Transverse colon (tissue), 4 donors: ENCODE measurements around the gene FANCG.

Source experiments
- EP300 ChIP-seq: sonication (generic); formaldehyde crosslinking; IDR thresholded peaks from one replicate; pipeline ENCODE4 v1.6.1; 2017; ENCODE audit warnings: antibody characterized with exemption, low read depth
- POLR2A ChIP-seq: fragments of 450-650 bp; IDR thresholded peaks from one replicate; pipeline ENCODE4 v1.6.1; 2016; ENCODE audit warnings: antibody characterized with exemption, mild to moderate bottlenecking, moderate library complexity
- POLR2AphosphoS5 ChIP-seq, 3 donors: sonication (generic); formaldehyde crosslinking; IDR thresholded peaks; one replicate each; pipeline ENCODE4 v1.6.1; 2016; ENCODE audit warnings: antibody characterized with exemption in 3 of 3
- TF ChIP-seq, protein P1 (sequence below), 5 experiments: fragments of 200-600 bp in 3 of 5; fragments of 450-650 bp in 2 of 5; sonication (generic) in 3 of 5; IDR thresholded peaks; 1 replicate in 2 of 5; 2 replicates in 3 of 5; pipeline ENCODE4 v1.5.1; 2016 to 2017; ENCODE audit warnings: antibody characterized with exemption in 5 of 5, inconsistent platforms in 3 of 5, mild to moderate bottlenecking in 2 of 5, moderate library complexity in 1 of 5

DNA sequence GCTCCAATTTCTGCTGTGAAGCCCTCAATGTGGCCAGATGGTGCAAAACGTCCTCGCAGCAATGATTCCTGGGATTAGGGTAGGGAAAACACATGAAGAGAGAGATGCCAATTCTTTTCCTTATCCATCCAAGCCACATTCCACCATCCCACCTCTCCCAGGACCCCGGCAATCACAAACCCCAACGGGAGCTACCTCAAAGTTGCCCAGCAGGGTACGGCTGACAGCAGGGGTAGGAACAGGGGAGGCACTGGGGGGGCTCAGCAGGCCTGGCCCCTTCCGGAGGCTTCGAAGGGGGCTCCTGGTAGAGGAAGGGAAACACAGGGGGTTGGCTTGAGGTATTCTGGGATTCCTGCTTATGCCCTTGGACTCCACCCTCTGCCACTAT lies 26.6 kb upstream of the FANCG start:
- TF ChIP-seq, protein P1, sequence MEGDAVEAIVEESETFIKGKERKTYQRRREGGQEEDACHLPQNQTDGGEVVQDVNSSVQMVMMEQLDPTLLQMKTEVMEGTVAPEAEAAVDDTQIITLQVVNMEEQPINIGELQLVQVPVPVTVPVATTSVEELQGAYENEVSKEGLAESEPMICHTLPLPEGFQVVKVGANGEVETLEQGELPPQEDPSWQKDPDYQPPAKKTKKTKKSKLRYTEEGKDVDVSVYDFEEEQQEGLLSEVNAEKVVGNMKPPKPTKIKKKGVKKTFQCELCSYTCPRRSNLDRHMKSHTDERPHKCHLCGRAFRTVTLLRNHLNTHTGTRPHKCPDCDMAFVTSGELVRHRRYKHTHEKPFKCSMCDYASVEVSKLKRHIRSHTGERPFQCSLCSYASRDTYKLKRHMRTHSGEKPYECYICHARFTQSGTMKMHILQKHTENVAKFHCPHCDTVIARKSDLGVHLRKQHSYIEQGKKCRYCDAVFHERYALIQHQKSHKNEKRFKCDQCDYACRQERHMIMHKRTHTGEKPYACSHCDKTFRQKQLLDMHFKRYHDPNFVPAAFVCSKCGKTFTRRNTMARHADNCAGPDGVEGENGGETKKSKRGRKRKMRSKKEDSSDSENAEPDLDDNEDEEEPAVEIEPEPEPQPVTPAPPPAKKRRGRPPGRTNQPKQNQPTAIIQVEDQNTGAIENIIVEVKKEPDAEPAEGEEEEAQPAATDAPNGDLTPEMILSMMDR (IDR thresholded peaks at IDR 0.05) = no peak
- TF ChIP-seq POLR2AphosphoS5 (IDR thresholded peaks at IDR 0.05) (no peak), EP300 (no peak), POLR2A (no peak)
